ENCODE measurements around the gene RNF186. TPM values are rescaled to one million over a fixed set of nuclear protein-coding genes. Genes with fewer than 3 reads are reported as not detected.
A peak's percentile ranks its signal among the peaks of the same experiment; 100 is the strongest.

Gene RNF186
- total RNA-seq, 4 donors from 2014 or later = not detected

DNA sequence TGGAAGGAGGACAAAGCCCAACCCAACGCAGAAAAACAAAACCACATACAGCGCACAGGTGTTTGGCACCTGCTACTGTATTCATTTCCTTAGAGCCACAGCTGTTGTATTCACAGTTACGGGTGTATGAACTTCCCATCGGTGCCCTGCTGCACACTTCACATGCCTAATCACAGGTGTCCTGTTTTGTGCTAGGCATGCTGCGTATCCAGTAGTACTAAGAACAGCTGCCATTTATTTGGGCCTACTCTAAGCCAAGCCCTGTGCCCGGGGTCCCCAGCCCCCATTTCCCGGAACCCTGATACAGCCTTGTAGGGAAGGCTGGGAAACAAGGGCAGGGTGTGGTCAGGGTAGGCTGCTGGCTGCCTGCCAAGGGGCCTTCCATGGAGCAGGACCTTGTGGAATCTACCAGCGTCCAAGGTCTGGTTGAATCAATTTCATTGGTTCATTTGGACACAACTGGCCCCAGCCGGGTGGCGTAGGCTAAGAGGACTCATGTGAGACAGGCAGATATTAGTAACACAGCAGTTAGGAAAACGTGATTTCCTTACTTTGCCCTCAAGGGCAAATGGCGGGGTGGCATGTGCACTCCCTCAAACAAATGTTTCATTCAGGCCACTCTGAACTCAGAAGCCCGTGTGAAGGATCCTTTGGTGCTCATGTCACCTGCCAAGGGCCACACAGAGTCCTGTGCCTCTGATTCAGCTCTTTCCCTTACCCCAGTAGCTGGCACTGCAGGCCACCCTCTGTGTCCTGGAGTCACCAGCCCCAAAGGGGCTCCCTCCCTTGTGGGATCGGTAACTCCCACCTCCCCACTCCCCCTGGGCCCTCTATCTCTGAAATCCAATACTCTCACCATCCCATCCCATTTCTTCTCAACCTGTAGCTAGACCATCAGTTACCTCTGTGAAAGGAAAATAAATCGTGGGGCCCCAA lies 986 bp upstream of the RNF186 start:
- H3K27ac ChIP-seq = peak overlapping the region in 1 of 4 donors; percentile 26
- TF ChIP-seq POLR2A (IDR thresholded peaks at IDR 0.05) (no peak), EP300 (IDR thresholded peaks at IDR 0.05) (no peak)
- TF ChIP-seq, protein P1, sequence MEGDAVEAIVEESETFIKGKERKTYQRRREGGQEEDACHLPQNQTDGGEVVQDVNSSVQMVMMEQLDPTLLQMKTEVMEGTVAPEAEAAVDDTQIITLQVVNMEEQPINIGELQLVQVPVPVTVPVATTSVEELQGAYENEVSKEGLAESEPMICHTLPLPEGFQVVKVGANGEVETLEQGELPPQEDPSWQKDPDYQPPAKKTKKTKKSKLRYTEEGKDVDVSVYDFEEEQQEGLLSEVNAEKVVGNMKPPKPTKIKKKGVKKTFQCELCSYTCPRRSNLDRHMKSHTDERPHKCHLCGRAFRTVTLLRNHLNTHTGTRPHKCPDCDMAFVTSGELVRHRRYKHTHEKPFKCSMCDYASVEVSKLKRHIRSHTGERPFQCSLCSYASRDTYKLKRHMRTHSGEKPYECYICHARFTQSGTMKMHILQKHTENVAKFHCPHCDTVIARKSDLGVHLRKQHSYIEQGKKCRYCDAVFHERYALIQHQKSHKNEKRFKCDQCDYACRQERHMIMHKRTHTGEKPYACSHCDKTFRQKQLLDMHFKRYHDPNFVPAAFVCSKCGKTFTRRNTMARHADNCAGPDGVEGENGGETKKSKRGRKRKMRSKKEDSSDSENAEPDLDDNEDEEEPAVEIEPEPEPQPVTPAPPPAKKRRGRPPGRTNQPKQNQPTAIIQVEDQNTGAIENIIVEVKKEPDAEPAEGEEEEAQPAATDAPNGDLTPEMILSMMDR (IDR thresholded peaks at IDR 0.05) = no peak
- no peaks in the 10 kb centered on the region for H3K36me3 ChIP-seq
- H3K4me3 ChIP-seq = no peak overlapping the region
- H3K9me3 ChIP-seq = no peaks in the 10 kb centered on the region
- WGBS, 2 donors = 67 to 68% methylated on average over 15 of the region's 15 CpGs
- H3K4me1 ChIP-seq = no peaks in the 10 kb centered on the region
- DNase-seq (ENCODE audit: low spot score in 2 of 2) = no peak
- no peaks in the 10 kb centered on the region for H3K27me3 ChIP-seq

- TF ChIP-seq POLR2A (IDR thresholded peaks at IDR 0.05) = no peak
- TF ChIP-seq EP300 (IDR thresholded peaks at IDR 0.05) = no peak
- TF ChIP-seq, protein P1 (IDR thresholded peaks at IDR 0.05) = no peak
- WGBS, 2 donors = 78 to 80% methylated on average over 15 of the region's 15 CpGs
- no peaks in the 10 kb centered on the region for H3K4me1 ChIP-seq
- no peak overlapping the region for H3K4me3 ChIP-seq
- H3K9me3 ChIP-seq = no peaks in the 10 kb centered on the region
- no peaks in the 10 kb centered on the region for H3K27me3 ChIP-seq
- H3K27ac ChIP-seq = peak overlapping the region in 1 of 4 donors; percentile 56
- no peak for DNase-seq (ENCODE audit: low spot score in 2 of 2)
- no peaks in the 10 kb centered on the region for H3K36me3 ChIP-seq
Measured at GRCh38 chr1:19814244-19814661, 830 bp downstream of the RNF186 start.

GRCh38 chr1:19813643-19813960 lies 1.5 kb downstream of the RNF186 start:
- Histone ChIP-seq H3K4me3 (no peak overlapping the region), H3K36me3 (no peaks in the 10 kb centered on the region), H3K4me1 (no peaks in the 10 kb centered on the region), H3K9me3 (no peaks in the 10 kb centered on the region), H3K27ac (no peak overlapping the region), H3K27me3 (no peaks in the 10 kb centered on the region)
- WGBS, 2 donors = 77 to 85% methylated on average over 4 of the region's 4 CpGs
- no peak for TF ChIP-seq EP300 (IDR thresholded peaks at IDR 0.05)
- TF ChIP-seq POLR2A (IDR thresholded peaks at IDR 0.05) = no peak
- TF ChIP-seq, protein P1 (IDR thresholded peaks at IDR 0.05) = no peak
- DNase-seq (ENCODE audit: low spot score in 2 of 2) = no peak

DNA sequence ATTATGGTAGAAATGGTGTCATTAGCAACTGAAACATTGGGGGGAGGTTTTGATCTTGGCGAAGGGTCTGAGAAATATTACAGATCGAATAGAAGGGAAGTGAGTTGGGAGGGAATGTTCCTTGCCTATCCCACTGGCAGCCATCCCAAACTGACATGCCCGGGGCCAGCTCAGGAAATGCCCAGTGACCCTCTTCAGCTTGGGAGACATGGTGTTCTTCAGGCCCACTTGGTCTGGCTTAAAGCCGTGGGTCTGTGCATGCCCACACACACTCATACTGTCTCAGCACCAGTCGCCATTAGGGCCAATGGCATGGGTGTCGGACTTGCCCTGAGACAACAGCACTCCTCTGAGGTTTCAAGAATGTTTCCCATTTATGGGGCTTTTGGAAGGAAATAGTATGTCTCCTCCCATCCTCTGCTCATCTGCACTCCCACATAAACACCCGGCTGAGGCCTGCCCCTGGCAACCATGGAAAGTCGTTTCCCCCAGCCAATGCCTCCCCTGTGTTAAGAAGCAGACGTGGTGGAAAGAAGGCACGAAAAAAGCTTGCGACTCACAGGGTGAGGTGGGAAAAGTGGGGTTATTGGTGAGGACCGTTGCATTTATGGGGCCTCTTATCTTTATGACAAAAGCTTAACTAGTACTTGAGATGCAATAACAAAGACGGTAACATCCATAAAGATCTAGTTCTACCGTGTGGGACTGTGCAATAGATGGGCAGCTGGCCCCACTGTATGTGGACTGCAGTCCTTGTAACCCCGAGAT lies 2.0 kb downstream of the RNF186 start:
- Histone ChIP-seq H3K36me3 (no peaks in the 10 kb centered on the region), H3K4me3 (no peak overlapping the region), H3K27me3 (no peaks in the 10 kb centered on the region), H3K4me1 (no peaks in the 10 kb centered on the region), H3K9me3 (no peaks in the 10 kb centered on the region), H3K27ac (no peak overlapping the region)
- 56 to 57% methylated on average over 15 of the region's 15 CpGs for WGBS, 2 donors
- no peak for DNase-seq (ENCODE audit: low spot score in 2 of 2)
- TF ChIP-seq EP300 (IDR thresholded peaks at IDR 0.05) = no peak
- TF ChIP-seq, protein P1 (IDR thresholded peaks at IDR 0.05) = no peak
- TF ChIP-seq POLR2A (IDR thresholded peaks at IDR 0.05) = no peak

All from tibial nerve (tissue), 4 donors.